ENCODE data around the gene CHPT1.

DNA sequence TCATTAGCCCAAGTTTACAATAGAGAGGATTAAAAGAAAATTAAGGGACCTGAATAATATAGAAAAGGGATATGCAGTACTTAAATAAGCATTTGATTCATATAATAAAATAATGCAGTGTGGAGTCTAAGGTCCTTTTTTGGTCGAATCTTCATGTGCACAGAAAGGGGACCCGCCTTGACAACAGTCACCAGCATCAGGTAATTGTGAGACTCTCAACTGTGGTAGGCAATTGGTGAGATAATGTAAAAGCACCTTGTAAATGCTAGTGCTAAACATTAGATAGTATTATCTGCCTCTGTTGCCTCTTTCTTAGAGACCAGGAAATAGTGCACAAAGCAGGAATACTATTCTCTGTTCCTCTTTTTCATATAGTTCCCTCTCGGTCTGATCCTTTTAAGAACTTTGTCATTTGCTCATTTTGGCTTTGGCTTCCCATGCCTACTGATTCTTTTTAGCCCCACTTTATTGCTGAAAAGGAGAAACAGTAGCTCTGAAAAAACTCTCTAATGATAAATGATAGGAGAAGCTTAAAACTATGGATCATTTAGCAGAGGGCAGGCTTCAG, 17.5 kb downstream of the CHPT1 start:
- TF ChIP-seq STAT1 (IDR thresholded peaks at IDR 0.05; ENCODE audit: unreplicated experiment), result no peak
- no peak for TF ChIP-seq CTCF (conservative IDR thresholded peaks at IDR 0.05; ENCODE audit: low read depth in 2 of 2)
- TF ChIP-seq CREB1 (CRISPR knock-in tag; IDR thresholded peaks at IDR 0.05; ENCODE audit: low read depth), result no peak
- TF ChIP-seq NANOG (IDR thresholded peaks at IDR 0.05; ENCODE audit: borderline replicate concordance), result no peak
